H1 (cell line): ENCODE data around the gene CHRM4. TPM values are rescaled to one million over a fixed set of nuclear protein-coding genes. Genes with fewer than 3 reads are reported as not detected.

Experiments used
- CTCF ChIA-PET: fragments of 300-600 bp; sonication (Branson Sonifier 250); formaldehyde crosslinking; loops from one replicate; lab custom pipeline; 2021; ENCODE audit not compliant: partially characterized antibody; lab: Charles Lee
- POLR2A ChIA-PET: fragments of 300-600 bp; sonication (Branson Sonifier 250); formaldehyde crosslinking; loops from one replicate; lab custom pipeline; 2021; ENCODE audit warnings: inconsistent platforms; ENCODE audit not compliant: partially characterized antibody; lab: Charles Lee
- DNase-seq, 2 experiments: peaks; one replicate each; pipeline versions ENCODE4 v3.0.0 to v3.0.0-alpha.2; 2010 to 2022; ENCODE audit warnings: low spot score in 2 of 2, low read depth in 1 of 2, mixed read lengths in 1 of 2
- FAIRE-seq: peaks from 2 replicates; lab custom pipeline; 2011; peaks lifted over from hg19 to GRCh38; lab: Jason Lieb, UNC
- H2AFZ ChIP-seq: 2 replicates; pipeline ENCODE4 v1.8.1; 2012; ENCODE audit warnings: low read length, inconsistent platforms
- H2AK5ac ChIP-seq: 2 replicates; pipeline ENCODE4 v1.6.1; 2013; ENCODE audit warnings: low read depth, low read length
- H2BK120ac ChIP-seq: replicated peaks from 2 replicates; pipeline ENCODE3; 2013; ENCODE audit warnings: low read depth, low read length, inconsistent platforms
- H2BK12ac ChIP-seq: 2 replicates; pipeline ENCODE4 v1.6.1; 2013; ENCODE audit warnings: low read depth, low read length
- H2BK15ac ChIP-seq: 2 replicates; pipeline ENCODE4 v1.6.1; 2013; ENCODE audit warnings: low read length
- H2BK20ac ChIP-seq: 2 replicates; pipeline ENCODE4 v1.6.1; 2013; ENCODE audit warnings: low read length
- H2BK5ac ChIP-seq: 2 replicates; pipeline ENCODE4 v1.6.1; 2013; ENCODE audit warnings: low read depth, low read length
- H3K14ac ChIP-seq: 2 replicates; pipeline ENCODE4 v1.6.1; 2013; ENCODE audit warnings: inconsistent platforms; ENCODE audit not compliant: insufficient read length
- H3K18ac ChIP-seq: 2 replicates; pipeline ENCODE4 v1.6.1; 2013; ENCODE audit warnings: low read length; ENCODE audit errors: extremely low read depth
- H3K23ac ChIP-seq: 2 replicates; pipeline ENCODE4 v1.6.1; 2013; ENCODE audit warnings: inconsistent platforms; ENCODE audit not compliant: insufficient read length
- H3K23me2 ChIP-seq: 2 replicates; pipeline ENCODE4 v1.6.1; 2013; ENCODE audit warnings: low read depth, low read length
- H3K27ac ChIP-seq: 2 replicates; pipeline ENCODE4 v1.6.1; 2011; ENCODE audit warnings: low read depth, low read length, inconsistent platforms
- H3K27me3 ChIP-seq, 4 experiments: replicated peaks in 1 of 4; 1 replicate in 1 of 4; 2 replicates in 3 of 4; pipeline versions ENCODE4 v1.6.1 to v1.8.1; 2011 to 2013; ENCODE audit warnings: low read length in 3 of 4, mild to moderate bottlenecking in 3 of 4, inconsistent platforms in 2 of 4, mixed read lengths in 2 of 4, moderate library complexity in 1 of 4; ENCODE audit not compliant: control insufficient read depth in 3 of 4, insufficient read depth in 3 of 4; ENCODE audit errors: extremely low read depth in 1 of 4
- H3K36me3 ChIP-seq, 4 experiments: 2 replicates each; pipeline versions ENCODE4 v1.6.1 to v1.8.1; 2011 to 2013; ENCODE audit warnings: mild to moderate bottlenecking in 4 of 4, low read length in 3 of 4, moderate library complexity in 2 of 4, control low read depth in 1 of 4, inconsistent platforms in 1 of 4; ENCODE audit not compliant: insufficient read depth in 4 of 4, control insufficient read depth in 2 of 4
- H3K4ac ChIP-seq: replicated peaks from 2 replicates; pipeline ENCODE3; 2013; ENCODE audit warnings: low read length, low read depth, mixed read lengths, inconsistent platforms; ENCODE audit not compliant: insufficient read length
- H3K4me1 ChIP-seq, 4 experiments: replicated peaks in 1 of 4; 1 replicate in 1 of 4; 2 replicates in 3 of 4; pipeline versions ENCODE4 v1.6.1 to v1.8.1; 2011 to 2013; ENCODE audit warnings: low read length in 3 of 4, inconsistent platforms in 2 of 4, mixed read lengths in 1 of 4; ENCODE audit not compliant: insufficient read depth in 4 of 4, control insufficient read depth in 3 of 4
- H3K4me2 ChIP-seq, 2 experiments: 2 replicates each; pipeline versions ENCODE4 v1.6.1 to v1.8.1; 2011 to 2013; ENCODE audit warnings: low read depth in 2 of 2, low read length in 2 of 2, control low read depth in 1 of 2, inconsistent platforms in 1 of 2, mild to moderate bottlenecking in 1 of 2; ENCODE audit not compliant: insufficient read depth in 1 of 2
- H3K4me3 ChIP-seq, 4 experiments: fragments of 200-600, 300-600 bp in 1 of 4; sonication (generic), shearing (Covaris generic), sonication (Bioruptor Twin) in 1 of 4; 2 replicates each; pipeline versions ENCODE4 v1.5.1 to v1.8.1; 2011 to 2016; ENCODE audit warnings: low read length in 4 of 4, low read depth in 3 of 4, control low read depth in 2 of 4, inconsistent platforms in 2 of 4, mild to moderate bottlenecking in 2 of 4, mixed read lengths in 1 of 4, moderate library complexity in 1 of 4; ENCODE audit not compliant: insufficient read depth in 2 of 4; ENCODE audit errors: extremely low read depth in 1 of 4
- H3K56ac ChIP-seq: replicated peaks from 2 replicates; pipeline ENCODE3; 2013; ENCODE audit warnings: low read depth, mild to moderate bottlenecking, mixed read lengths, low read length, inconsistent platforms; ENCODE audit not compliant: insufficient read length
- H3K79me1 ChIP-seq: 2 replicates; pipeline ENCODE4 v1.6.1; 2013; ENCODE audit warnings: low read depth, low read length, control low read depth
- H3K79me2 ChIP-seq, 2 experiments: 2 replicates each; pipeline versions ENCODE4 v1.6.1 to v1.8.1; 2012 to 2013; ENCODE audit warnings: low read length in 2 of 2, mild to moderate bottlenecking in 2 of 2, inconsistent platforms in 1 of 2; ENCODE audit not compliant: insufficient read depth in 2 of 2, control insufficient read depth in 1 of 2
- H3K9ac ChIP-seq, 4 experiments: replicated peaks in 1 of 4; 1 replicate in 1 of 4; 2 replicates in 3 of 4; pipeline versions ENCODE4 v1.6.1 to v1.8.1; 2011 to 2013; ENCODE audit warnings: low read depth in 3 of 4, low read length in 3 of 4, control low read depth in 2 of 4, mild to moderate bottlenecking in 2 of 4, moderate library complexity in 2 of 4, inconsistent platforms in 1 of 4; ENCODE audit errors: extremely low read depth in 1 of 4
- H3K9me3 ChIP-seq, 2 experiments: 2 replicates each; pipeline versions ENCODE4 v1.6.1 to v1.8.1; 2012 to 2013; ENCODE audit warnings: mild to moderate bottlenecking in 2 of 2, moderate library complexity in 2 of 2, control low read depth in 1 of 2, inconsistent platforms in 1 of 2, low read depth in 1 of 2, low read length in 1 of 2, mixed read lengths in 1 of 2; ENCODE audit not compliant: insufficient read depth in 2 of 2
- H4K20me1 ChIP-seq, 2 experiments: replicated peaks in 1 of 2; 2 replicates each; pipeline versions ENCODE3 to v1.8.1; 2011 to 2013; ENCODE audit warnings: inconsistent platforms in 2 of 2, low read length in 2 of 2, mild to moderate bottlenecking in 1 of 2; ENCODE audit not compliant: insufficient read depth in 2 of 2, control insufficient read depth in 1 of 2
- H4K5ac ChIP-seq: 2 replicates; pipeline ENCODE4 v1.6.1; 2013; ENCODE audit warnings: low read length, low read depth, mixed read lengths, inconsistent platforms; ENCODE audit not compliant: insufficient read length
- H4K8ac ChIP-seq: 2 replicates; pipeline ENCODE4 v1.8.0; 2013; ENCODE audit warnings: mild to moderate bottlenecking, moderate library complexity, low read length, inconsistent platforms; ENCODE audit not compliant: insufficient read depth; ENCODE audit errors: extremely low read depth
- H4K91ac ChIP-seq: replicated peaks from 2 replicates; pipeline ENCODE3; 2013; ENCODE audit warnings: low read length, mixed read lengths, inconsistent platforms; ENCODE audit not compliant: insufficient read length
- ATF3 ChIP-seq: IDR thresholded peaks from 2 replicates; pipeline ENCODE4 v1.6.1; 2011; ENCODE audit warnings: low read depth, mild to moderate bottlenecking, low read length; ENCODE audit not compliant: insufficient read depth
- CBX5 ChIP-seq: fragments of 300-800, 300-1000 bp; sonication (generic); IDR thresholded peaks from 2 replicates; pipeline ENCODE4 v1.7.1; 2016; ENCODE audit warnings: antibody characterized with exemption, low read length, low read depth
- MAX ChIP-seq: IDR thresholded peaks from 2 replicates; pipeline ENCODE4 v1.6.1; 2012; ENCODE audit warnings: inconsistent platforms
- RFX5 ChIP-seq: IDR thresholded peaks from 2 replicates; pipeline ENCODE4 v1.6.1; 2011; ENCODE audit warnings: low read depth, low read length, improper control_type of control experiment, borderline replicate concordance
- SIN3A ChIP-seq, 2 experiments: IDR thresholded peaks in 1 of 2; conservative IDR thresholded peaks in 1 of 2; 2 replicates each; pipeline ENCODE4 v1.6.1; 2011 to 2012; ENCODE audit warnings: low read length in 2 of 2, improper control_type of control experiment in 1 of 2, low read depth in 1 of 2, mild to moderate bottlenecking in 1 of 2
- SP4 ChIP-seq: IDR thresholded peaks from 2 replicates; pipeline ENCODE4 v1.6.1; 2012; ENCODE audit warnings: low read length, inconsistent platforms
- WGBS, 2 experiments: shearing (Covaris generic) in 1 of 2; methylation state at CpG; one replicate each; pipeline versions ENCODE4 v1.1.6 to v1.1.7; 2013 to 2015; ENCODE audit warnings: low lambda C conversion rate in 2 of 2, mixed read lengths in 2 of 2, inconsistent platforms in 1 of 2, low coverage in 1 of 2, missing lambda C conversion rate in 1 of 2; ENCODE audit not compliant: insufficient replicate concordance in 2 of 2, insufficient coverage in 1 of 2, insufficient read length in 1 of 2; ENCODE audit errors: extremely low coverage in 1 of 2, missing lambda C conversion rate in 1 of 2; 5-methylcytosine and 5-hydroxymethylcytosine counted together
- polyA plus RNA-seq, 7 experiments: library from polyadenylated mRNA; depleted of rRNA in 3 of 7; stranded (reverse) in 5 of 7; unstranded in 2 of 7; fragments of >200 nt in 5 of 7; fragments of 200-250 nt in 2 of 7; gene quantifications; 1 replicate in 5 of 7; 2 replicates in 1 of 7; 4 replicates in 1 of 7; pipeline versions ENCODE4 v1.2.1 to v1.2.3, GENCODE V29; 2011 to 2013; ENCODE audit warnings: missing spikeins in 2 of 7, mixed read lengths in 2 of 7
- total RNA-seq: library from RNA; stranded (reverse); fragmentation: NEBNext Ultra II Directional; extraction: Animal tissue kit (Norgen Biotek cat#: 25700); gene quantifications from 2 replicates; pipeline ENCODE4 v1.2.1, GENCODE V29; 2021

The CHRM4 gene
- total and polyA plus RNA-seq, 2 of the 8 experiments (the other 6 are each of a cell fraction or from before 2014, with no cell fraction given): 1.1 to 1.3 TPM

- Histone ChIP-seq H2BK20ac (no peak overlapping the region), H2BK5ac (0 out of 2 replicates have a peak overlapping the region, but pooled peaks have one; percentile 39), H2BK15ac (no peak overlapping the region), H3K79me1 (no peaks in the 10 kb centered on the region), H3K9ac (no peak overlapping the region; a peak in 1 of 7 replicates), H3K4me2 (peak overlapping the region; percentile 69 to 95), H3K56ac (no peak overlapping the region), H3K4me3 (peak overlapping the region in 3 of 4 experiments; percentile 22 to 62 (median 34); a peak in 6 of 8 replicates), H4K8ac (no peak overlapping the region; the same call in 1 of the 2 replicates), H3K27me3 (peaks cover 19 to 49% (median 40%) of the 10 kb centered on the region in 4 experiments), H3K18ac (no peak overlapping the region), H2BK12ac (0 out of 2 replicates have a peak overlapping the region, but pooled peaks have one; percentile 17), H3K4me1 (peaks cover 3 to 18% (median 16%) of the 10 kb centered on the region in 4 experiments), H2AK5ac (no peak overlapping the region), H3K23ac (no peak overlapping the region), H4K5ac (no peak overlapping the region), H3K36me3 (no peaks in the 10 kb centered on the region; a peak in 1 of 8 replicates), H3K79me2 (no peaks in the 10 kb centered on the region), H3K27ac (no peak overlapping the region), H3K23me2 (peaks cover 30% of the 10 kb centered on the region), H3K9me3 (no peaks in the 10 kb centered on the region; a peak in 1 of 4 replicates), H3K14ac (no peak overlapping the region), H2AFZ (no peak overlapping the region), H3K4ac (no peak overlapping the region), H4K20me1 (peaks cover 1 to 15% of the 10 kb centered on the region in 2 experiments), H2BK120ac (no peak overlapping the region), H4K91ac (no peak overlapping the region)
- DNase-seq (no peak), FAIRE-seq (no peak)
- CTCF ChIA-PET: interaction anchor here (0.6 to 7.7 kb wide), 50 partner anchors 10 to 1307 kb away, joined by 3 to 124 read pairs (median 4); partner anchors contain the start of gene MDK
- POLR2A ChIA-PET: interaction anchor here (1.0 to 4.9 kb wide), 5 partner anchors 8 to 146 kb away, joined by 3 to 35 read pairs (median 5); partner anchors contain the start of gene MDK
- WGBS, 2 experiments: 23% methylated on average over 21 of the region's 21 CpGs; no CpG with 5 or more reads in 1 of the 2 experiments
- no peak for TF ChIP-seq ATF3
- no peak for TF ChIP-seq RFX5
- TF ChIP-seq SIN3A (conservative IDR thresholded peaks at IDR 0.05 in 1 of 2, IDR thresholded peaks at IDR 0.05 in 1 of 2; ENCODE audit: low read depth in 1 of 2, low read length in 2 of 2): 0 out of 4 replicates have a peak, but pooled peaks of 1 of the 2 experiments have one; percentile 23
- 0 out of 2 replicates have a peak, but pooled peaks have one; percentile 17 for TF ChIP-seq SP4
- TF ChIP-seq CBX5: no peak
- TF ChIP-seq MAX: peak; percentile 33; the same call in 1 of the 2 replicates
These were observed 2.7 kb downstream of the CHRM4 start for GRCh38 chr11:46388619-46389449.
